Upper lobe of left lung (tissue), 6 donors: Measurements from ENCODE around the gene ITGB1BP1. TPM values are rescaled to one million over a fixed set of nuclear protein-coding genes. Genes with fewer than 3 reads are reported as not detected.

ENCODE experiments used
- ATAC-seq, 2 donors: fragments of 200-7000 bp; cut with Tn5 transposase; one replicate each; pipeline ENCODE4 v1.9.1; 2022; ENCODE audit warnings: mild to moderate bottlenecking in 2 of 2, moderate library complexity in 2 of 2; ENCODE audit not compliant: low FRiP score in 2 of 2
- DNase-seq, 2 donors: peaks; one replicate each; pipeline ENCODE4 v3.0.0-alpha.2; 2019 to 2020
- H3K27ac ChIP-seq, 4 donors: fragments of 200-600 bp; sonication (generic); one replicate each; pipeline ENCODE4 v1.5.1; 2016 to 2019
- H3K27me3 ChIP-seq, 4 donors: fragments of 200-600 bp; sonication (generic); one replicate each; pipeline ENCODE4 v1.5.1; 2017 to 2019
- H3K36me3 ChIP-seq, 4 donors: fragments of 200-600 bp; sonication (generic); one replicate each; pipeline ENCODE4 v1.5.1; 2016 to 2019
- H3K4me1 ChIP-seq, 4 donors: fragments of 200-600 bp; sonication (generic); one replicate each; pipeline ENCODE4 v1.5.1; 2018 to 2019
- H3K4me3 ChIP-seq, 4 donors: fragments of 200-600 bp; sonication (generic); one replicate each; pipeline ENCODE4 v1.5.1; 2017 to 2019; ENCODE audit warnings: mild to moderate bottlenecking in 2 of 4, moderate library complexity in 1 of 4
- H3K9me3 ChIP-seq, 4 donors: fragments of 200-600 bp; sonication (generic); one replicate each; pipeline ENCODE4 v1.5.1; 2018 to 2019
- CTCF ChIP-seq, 6 experiments: fragments of 450-650 bp in 4 of 6; fragments of 200-600 bp in 2 of 6; sonication (generic) in 2 of 6; IDR thresholded peaks; one replicate each; pipeline ENCODE4 v1.5.1; 2016 to 2019; ENCODE audit warnings: antibody characterized with exemption in 6 of 6
- EP300 ChIP-seq, 4 donors: sonication (generic); formaldehyde crosslinking; IDR thresholded peaks; one replicate each; pipeline ENCODE4 v1.5.1; 2017; ENCODE audit warnings: antibody characterized with exemption in 4 of 4, control low read depth in 2 of 4
- POLR2A ChIP-seq, 4 donors: fragments of 450-650 bp; IDR thresholded peaks; one replicate each; pipeline ENCODE4 v1.5.1; 2016 to 2017; ENCODE audit warnings: antibody characterized with exemption in 4 of 4, mild to moderate bottlenecking in 2 of 4
- POLR2AphosphoS5 ChIP-seq, 2 donors: sonication (generic); formaldehyde crosslinking; IDR thresholded peaks; one replicate each; pipeline ENCODE4 v1.5.1; 2017; ENCODE audit warnings: antibody characterized with exemption in 2 of 2
- WGBS, 2 donors: methylation state at CpG; one replicate each; pipeline ENCODE4 v1.1.5; 2017 to 2018; 5-methylcytosine and 5-hydroxymethylcytosine counted together
- total RNA-seq, 6 donors: library from RNA; depleted of rRNA in 4 of 6; stranded (reverse); fragments of >200 nt in 4 of 6; gene quantifications; one replicate each; pipeline versions ENCODE4 v1.1.0 to v1.2.1, GENCODE V29; 2016 to 2021
- donor health status: DM: no; HTN: no; CAD: no; lungs with moderate emphysema.
- donor health status: DM: no; HTN: yes; CAD: no; lungs with severe emphysema.

Gene ITGB1BP1
- total RNA-seq, 6 donors from 2014 or later = 25.1 to 87.2 (median 39.1) TPM

- H3K27ac ChIP-seq = no peak overlapping the region
- TF ChIP-seq EP300 (IDR thresholded peaks at IDR 0.05) = no peak
- no peak for TF ChIP-seq POLR2AphosphoS5 (IDR thresholded peaks at IDR 0.05)
- TF ChIP-seq POLR2A (IDR thresholded peaks at IDR 0.05) = no peak
- no peak for TF ChIP-seq CTCF (IDR thresholded peaks at IDR 0.05)
- no peak for ATAC-seq
Observed at GRCh38 chr2:9404451-9404850, 18.9 kb downstream of the ITGB1BP1 start.

GRCh38 chr2:9403924-9404323, 19.4 kb downstream of the ITGB1BP1 start:
- Histone ChIP-seq H3K36me3 (peaks cover 2 to 53% (median 27%) of the 10 kb centered on the region in 4 donors), H3K9me3 (no peaks in the 10 kb centered on the region), H3K27ac (no peak overlapping the region), H3K4me1 (peaks cover 0 to 11% (median 1%) of the 10 kb centered on the region in 4 donors), H3K27me3 (no peaks in the 10 kb centered on the region), H3K4me3 (no peak overlapping the region)
- 66 to 67% methylated on average over 2 of the region's 2 CpGs for WGBS, 2 donors
- no peak for DNase-seq
- no peak for ATAC-seq
- TF ChIP-seq POLR2A (IDR thresholded peaks at IDR 0.05) = no peak
- no peak for TF ChIP-seq POLR2AphosphoS5 (IDR thresholded peaks at IDR 0.05)
- no peak for TF ChIP-seq EP300 (IDR thresholded peaks at IDR 0.05)
- TF ChIP-seq CTCF (IDR thresholded peaks at IDR 0.05) = no peak

More at GRCh38 chr2:9404451-9404850, 18.9 kb downstream of the ITGB1BP1 start:
- no peaks in the 10 kb centered on the region for H3K27me3 ChIP-seq
- no peaks in the 10 kb centered on the region for H3K9me3 ChIP-seq
- H3K36me3 ChIP-seq = peaks cover 2 to 56% (median 25%) of the 10 kb centered on the region in 4 donors
- no peak for DNase-seq
- H3K4me1 ChIP-seq = peaks cover 0 to 6% (median 1%) of the 10 kb centered on the region in 4 donors
- WGBS, 2 donors = 82 to 83% methylated on average over 4 of the region's 4 CpGs
- H3K4me3 ChIP-seq = no peak overlapping the region

- no peak for DNase-seq
- no peak for ATAC-seq
- Histone ChIP-seq H3K4me3 (no peak overlapping the region), H3K27ac (no peak overlapping the region), H3K9me3 (no peaks in the 10 kb centered on the region), H3K36me3 (peaks cover 2 to 38% (median 25%) of the 10 kb centered on the region in 4 donors), H3K4me1 (peaks cover 0 to 11% (median 1%) of the 10 kb centered on the region in 4 donors), H3K27me3 (no peaks in the 10 kb centered on the region)
- 94 to 96% methylated on average over 19 of the region's 19 CpGs for WGBS, 2 donors
- TF ChIP-seq EP300 (IDR thresholded peaks at IDR 0.05) (no peak), CTCF (IDR thresholded peaks at IDR 0.05) (no peak), POLR2AphosphoS5 (IDR thresholded peaks at IDR 0.05) (no peak), POLR2A (IDR thresholded peaks at IDR 0.05) (no peak)
Observed at GRCh38 chr2:9401646-9402371, 21.5 kb downstream of the ITGB1BP1 start.

- no peak for TF ChIP-seq POLR2A (IDR thresholded peaks at IDR 0.05)
- TF ChIP-seq CTCF (IDR thresholded peaks at IDR 0.05) = no peak
- no peak for TF ChIP-seq POLR2AphosphoS5 (IDR thresholded peaks at IDR 0.05)
- TF ChIP-seq EP300 (IDR thresholded peaks at IDR 0.05) = no peak
- WGBS, 2 donors = 93 to 95% methylated on average over 8 to 11 of the region's 12 CpGs
- Histone ChIP-seq H3K27ac (no peak overlapping the region), H3K4me1 (peaks cover 0 to 11% (median 1%) of the 10 kb centered on the region in 4 donors), H3K36me3 (peaks cover 2 to 39% (median 23%) of the 10 kb centered on the region in 4 donors), H3K9me3 (no peaks in the 10 kb centered on the region), H3K27me3 (no peaks in the 10 kb centered on the region), H3K4me3 (no peak overlapping the region)
- ATAC-seq = peak in 1 of 2 donors; percentile 16
- no peak for DNase-seq
Observed at GRCh38 chr2:9401059-9401547, 22.2 kb downstream of the ITGB1BP1 start.
